Type B pancreatic cell (in vitro differentiated cells): ENCODE measurements around the gene PPT2. TPM values are rescaled to one million over a fixed set of nuclear protein-coding genes. Genes with fewer than 3 reads are reported as not detected.

ENCODE experiments used
- DNase-seq: peaks from one replicate; pipeline ENCODE4 v3.0.0; 2021; ENCODE audit warnings: mixed read lengths; ENCODE audit not compliant: unreplicated experiment; ENCODE audit errors: extremely low spot score
- H3K27ac Mint-ChIP-seq: 2 replicates; pipeline ENCODE4 v1.8.0; 2021; ENCODE audit warnings: mild to moderate bottlenecking, mixed read lengths
- H3K27me3 Mint-ChIP-seq: 2 replicates; pipeline ENCODE4 v1.8.0; 2021; ENCODE audit warnings: mixed read lengths
- H3K36me3 Mint-ChIP-seq: 2 replicates; pipeline ENCODE4 v1.8.0; 2021; ENCODE audit warnings: mixed read lengths
- H3K4me1 Mint-ChIP-seq: one replicate; pipeline ENCODE4 v1.8.0; 2021; ENCODE audit warnings: mixed read lengths; ENCODE audit not compliant: unreplicated experiment
- H3K4me3 Mint-ChIP-seq: 2 replicates; pipeline ENCODE4 v1.8.0; 2021; ENCODE audit warnings: mild to moderate bottlenecking, mixed read lengths
- H3K9me3 Mint-ChIP-seq: 2 replicates; pipeline ENCODE4 v1.8.0; 2021; ENCODE audit warnings: mixed read lengths
- total RNA-seq: library from RNA; stranded (reverse); gene quantifications from 2 replicates; pipeline ENCODE4 v1.2.1, GENCODE V29; 2021; ENCODE audit warnings: low replicate concordance
- TF ChIP-seq, protein P1 (sequence below): fragments of 200-600 bp; sonication (generic); conservative IDR thresholded peaks from 2 replicates; pipeline ENCODE4 v1.5.0; 2021; ENCODE audit warnings: antibody characterized with exemption, mild to moderate bottlenecking

PPT2 gene
- total RNA-seq, 1 donor from 2014 or later: 46.9 TPM

DNA sequence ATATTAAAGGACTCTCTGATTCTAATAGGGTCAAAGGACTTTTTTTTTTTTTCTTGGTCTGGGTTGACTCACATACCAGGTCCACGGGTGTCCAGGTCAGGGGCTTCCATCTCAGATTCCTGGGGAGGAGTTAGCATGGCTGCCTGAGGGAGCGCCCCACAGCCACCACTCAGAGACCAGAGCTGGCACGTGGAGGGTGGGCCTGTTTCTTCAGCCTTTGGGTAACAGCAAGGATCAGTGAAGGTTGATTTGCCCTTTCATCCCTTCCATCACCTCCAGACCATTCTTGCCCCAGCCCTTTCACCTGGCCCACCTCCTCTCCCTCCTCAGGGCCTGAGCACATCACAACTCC is 44.4 kb downstream of the PPT2 start:
- DNase-seq: no peak
- no peaks in the 10 kb centered on the region for H3K9me3 Mint-ChIP-seq
- H3K27me3 Mint-ChIP-seq: no peaks in the 10 kb centered on the region
- TF ChIP-seq, protein P1, sequence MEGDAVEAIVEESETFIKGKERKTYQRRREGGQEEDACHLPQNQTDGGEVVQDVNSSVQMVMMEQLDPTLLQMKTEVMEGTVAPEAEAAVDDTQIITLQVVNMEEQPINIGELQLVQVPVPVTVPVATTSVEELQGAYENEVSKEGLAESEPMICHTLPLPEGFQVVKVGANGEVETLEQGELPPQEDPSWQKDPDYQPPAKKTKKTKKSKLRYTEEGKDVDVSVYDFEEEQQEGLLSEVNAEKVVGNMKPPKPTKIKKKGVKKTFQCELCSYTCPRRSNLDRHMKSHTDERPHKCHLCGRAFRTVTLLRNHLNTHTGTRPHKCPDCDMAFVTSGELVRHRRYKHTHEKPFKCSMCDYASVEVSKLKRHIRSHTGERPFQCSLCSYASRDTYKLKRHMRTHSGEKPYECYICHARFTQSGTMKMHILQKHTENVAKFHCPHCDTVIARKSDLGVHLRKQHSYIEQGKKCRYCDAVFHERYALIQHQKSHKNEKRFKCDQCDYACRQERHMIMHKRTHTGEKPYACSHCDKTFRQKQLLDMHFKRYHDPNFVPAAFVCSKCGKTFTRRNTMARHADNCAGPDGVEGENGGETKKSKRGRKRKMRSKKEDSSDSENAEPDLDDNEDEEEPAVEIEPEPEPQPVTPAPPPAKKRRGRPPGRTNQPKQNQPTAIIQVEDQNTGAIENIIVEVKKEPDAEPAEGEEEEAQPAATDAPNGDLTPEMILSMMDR: no peak
- no peaks in the 10 kb centered on the region for H3K36me3 Mint-ChIP-seq
- H3K4me3 Mint-ChIP-seq: no peak overlapping the region
- peak overlapping the region; percentile 62 for H3K27ac Mint-ChIP-seq
- peaks cover 30% of the 10 kb centered on the region for H3K4me1 Mint-ChIP-seq

DNA sequence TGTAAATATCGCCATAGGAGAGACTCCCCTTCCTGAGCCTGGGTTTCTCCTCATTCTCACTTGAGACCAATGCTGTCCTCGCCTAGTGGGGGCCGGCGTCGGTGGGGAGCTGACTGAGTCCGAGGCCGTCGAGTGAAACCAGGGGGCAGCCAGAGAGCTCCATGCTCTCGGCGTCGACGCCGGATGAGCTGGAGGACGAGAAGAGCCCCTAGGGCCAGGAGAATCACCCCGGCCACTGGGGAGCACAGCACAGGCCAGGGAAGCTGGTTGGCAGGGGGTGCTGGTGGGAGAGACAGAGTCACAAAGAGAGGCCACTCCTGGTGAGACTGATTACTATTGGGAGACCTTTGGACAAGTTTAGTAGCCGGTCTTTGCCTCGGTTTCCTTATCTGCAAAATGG is 44.9 kb downstream of the PPT2 start:
- Mint-ChIP-seq H3K4me3 (no peak overlapping the region), H3K27me3 (no peaks in the 10 kb centered on the region), H3K4me1 (peaks cover 30% of the 10 kb centered on the region), H3K36me3 (no peaks in the 10 kb centered on the region), H3K27ac (peak overlapping the region; percentile 62), H3K9me3 (no peaks in the 10 kb centered on the region)
- DNase-seq: no peak
- TF ChIP-seq, protein P1: no peak

DNA sequence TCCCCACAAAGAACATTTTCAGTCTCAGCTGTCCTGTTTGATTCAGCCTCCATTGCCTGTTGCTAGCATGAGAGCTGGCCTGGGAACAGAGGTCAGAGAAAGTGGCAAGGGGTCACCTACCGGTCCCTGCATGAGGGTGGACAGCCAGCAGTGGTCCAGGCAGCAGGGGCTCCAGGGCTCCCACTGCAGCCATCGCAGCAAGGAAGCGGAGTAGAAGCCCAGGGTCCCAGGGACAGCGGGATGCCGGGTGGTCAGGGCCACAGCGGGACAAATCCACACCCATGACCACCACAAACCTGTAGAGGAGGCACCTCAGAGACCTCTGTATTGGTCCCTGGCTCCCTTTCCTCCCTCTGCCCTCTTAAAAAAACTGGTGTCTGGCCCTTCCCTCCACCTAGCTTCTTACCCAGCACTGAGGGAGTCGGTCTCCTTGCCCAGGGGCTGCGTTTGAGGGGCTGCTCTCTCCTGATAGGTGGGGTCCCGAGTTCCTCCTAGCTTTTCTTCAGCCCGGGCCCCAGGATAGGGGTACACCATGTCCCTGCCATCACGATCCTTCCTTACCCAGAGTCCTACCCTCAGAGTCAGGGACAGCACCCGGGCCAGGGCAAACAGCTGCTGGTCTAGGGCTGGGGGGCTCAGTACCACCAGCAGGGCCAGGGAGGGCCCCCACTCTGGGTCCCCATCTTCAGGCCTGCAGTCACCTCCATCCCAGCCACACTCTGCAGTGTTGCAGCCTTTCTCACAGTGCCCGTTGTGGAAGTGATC is 47.0 kb downstream of the PPT2 start:
- no peak overlapping the region for H3K27ac Mint-ChIP-seq
- no peak for DNase-seq
- TF ChIP-seq, protein P1: no peak
- H3K9me3 Mint-ChIP-seq: no peaks in the 10 kb centered on the region
- H3K36me3 Mint-ChIP-seq: no peaks in the 10 kb centered on the region
- H3K27me3 Mint-ChIP-seq: peaks cover 4% of the 10 kb centered on the region
- peaks cover 16% of the 10 kb centered on the region for H3K4me1 Mint-ChIP-seq
- H3K4me3 Mint-ChIP-seq: no peak overlapping the region

DNA sequence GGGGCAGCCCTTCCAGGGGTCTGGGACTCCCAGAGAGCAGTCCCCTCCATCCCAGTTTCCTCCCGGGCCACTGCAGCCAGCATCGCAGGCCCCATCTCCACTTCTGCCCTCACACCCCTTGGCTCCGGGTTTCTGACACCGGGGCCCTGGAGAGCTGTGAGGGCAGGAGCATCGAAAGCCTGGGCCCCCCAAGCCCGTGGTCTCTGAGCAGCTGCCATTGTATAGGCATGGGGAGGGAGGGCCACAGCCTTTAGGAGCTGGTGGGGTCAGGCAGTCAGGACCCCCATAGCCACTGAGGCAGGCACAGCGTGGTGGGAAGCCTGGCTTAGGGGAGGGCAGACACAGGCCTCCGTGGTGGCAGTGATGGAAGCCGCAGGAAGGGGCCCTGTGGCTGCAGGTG is 48.2 kb downstream of the PPT2 start:
- Mint-ChIP-seq H3K4me3 (no peak overlapping the region), H3K9me3 (no peaks in the 10 kb centered on the region), H3K27me3 (peaks cover 4% of the 10 kb centered on the region), H3K36me3 (no peaks in the 10 kb centered on the region), H3K27ac (no peak overlapping the region), H3K4me1 (peaks cover 6% of the 10 kb centered on the region)
- TF ChIP-seq, protein P1: no peak
- no peak for DNase-seq

DNA sequence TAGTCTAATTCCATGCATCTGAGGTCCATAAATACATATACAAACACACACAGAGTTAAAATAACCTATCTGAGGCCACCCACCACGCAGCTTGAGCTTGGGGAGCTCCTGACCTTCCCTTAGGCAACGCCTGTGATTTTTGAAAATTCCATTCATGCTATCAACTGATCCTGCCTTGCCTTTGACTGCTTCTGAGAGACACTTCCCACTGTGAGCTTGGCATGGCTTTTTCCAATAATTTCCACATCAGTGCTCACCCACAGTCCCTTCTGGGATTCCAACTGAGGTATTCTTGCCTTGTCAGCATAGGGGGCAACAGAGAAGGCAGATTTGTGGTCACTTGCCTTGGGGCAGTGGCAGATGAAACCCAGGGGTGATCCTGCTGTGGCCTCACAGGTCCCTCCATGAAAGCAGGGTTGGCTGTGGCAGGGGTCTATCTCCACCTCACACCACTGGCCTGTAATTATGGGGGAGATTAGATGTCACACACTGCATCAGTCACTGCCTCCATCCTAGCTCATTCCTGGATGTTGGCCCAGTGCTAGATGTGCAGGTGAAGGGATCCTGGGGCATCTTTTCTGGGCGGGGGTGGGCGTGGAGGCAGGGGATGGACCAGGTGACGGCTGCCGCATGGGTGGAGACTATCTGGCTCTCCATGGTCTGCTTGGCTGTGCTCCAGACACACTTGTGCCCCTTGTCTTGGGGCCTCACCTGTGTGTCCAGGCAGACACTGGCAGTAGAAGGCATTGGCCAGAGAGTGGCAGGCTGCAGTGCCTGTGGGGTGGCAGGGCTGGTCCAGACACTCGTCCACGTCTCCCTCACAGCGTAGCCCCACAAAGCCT is 49.7 kb downstream of the PPT2 start:
- no peak overlapping the region for H3K27ac Mint-ChIP-seq
- no peaks in the 10 kb centered on the region for H3K36me3 Mint-ChIP-seq
- DNase-seq: no peak
- TF ChIP-seq, protein P1: no peak
- peaks cover 4% of the 10 kb centered on the region for H3K27me3 Mint-ChIP-seq
- peaks cover 6% of the 10 kb centered on the region for H3K4me1 Mint-ChIP-seq
- H3K9me3 Mint-ChIP-seq: no peaks in the 10 kb centered on the region
- no peak overlapping the region for H3K4me3 Mint-ChIP-seq
